WERI-Rb-1 (cell line): ENCODE results near the gene AFF2.

Source experiments
- DNase-seq: peaks from one replicate; pipeline ENCODE4 v3.0.0-alpha.2; 2020
- H3K27ac ChIP-seq: fragments of 250-450 bp; sonication (Bioruptor Pico); 2 replicates; pipeline ENCODE4 v1.5.1; 2020; ENCODE audit warnings: mild to moderate bottlenecking, moderate library complexity
- H3K27me3 ChIP-seq: fragments of 250-450 bp; sonication (Bioruptor Pico); 2 replicates; pipeline ENCODE4 v1.5.1; 2021; ENCODE audit warnings: mild to moderate bottlenecking, low read depth, moderate library complexity; ENCODE audit not compliant: insufficient read depth, severe bottlenecking
- H3K36me3 ChIP-seq: fragments of 250-450 bp; sonication (Bioruptor Pico); 2 replicates; pipeline ENCODE4 v1.5.1; 2020; ENCODE audit warnings: mild to moderate bottlenecking, moderate library complexity
- H3K4me3 ChIP-seq: 2 replicates; pipeline ENCODE4 v1.5.1; 2011; ENCODE audit warnings: low read depth, mild to moderate bottlenecking, control low read depth, low read length
- H3K9me3 ChIP-seq: fragments of 250-450 bp; sonication (Bioruptor Pico); 2 replicates; pipeline ENCODE4 v1.5.1; 2021; ENCODE audit warnings: mild to moderate bottlenecking, moderate library complexity; ENCODE audit not compliant: severe bottlenecking
- CTCF ChIP-seq: IDR thresholded peaks from 2 replicates; pipeline ENCODE4 v1.5.1; 2011; ENCODE audit warnings: low read depth, mild to moderate bottlenecking, control low read depth, inconsistent platforms, low read length

Gene AFF2

GRCh38 chrX:148871422-148872160 is 371.2 kb downstream of the AFF2 start:
- Histone ChIP-seq H3K4me3 (no peak overlapping the region), H3K27me3 (no peaks in the 10 kb centered on the region), H3K9me3 (no peaks in the 10 kb centered on the region), H3K36me3 (no peaks in the 10 kb centered on the region), H3K27ac (no peak overlapping the region)
- TF ChIP-seq CTCF, result no peak
- no peak for DNase-seq

GRCh38 chrX:148872161-148872535 is 371.7 kb downstream of the AFF2 start:
- no peak for DNase-seq
- Histone ChIP-seq H3K9me3 (no peaks in the 10 kb centered on the region), H3K36me3 (no peaks in the 10 kb centered on the region)

GRCh38 chrX:148872881-148873280 is 372.5 kb downstream of the AFF2 start:
- H3K4me3 ChIP-seq, result no peak overlapping the region
- no peak for DNase-seq
- no peaks in the 10 kb centered on the region for H3K27me3 ChIP-seq
- no peaks in the 10 kb centered on the region for H3K9me3 ChIP-seq
- no peaks in the 10 kb centered on the region for H3K36me3 ChIP-seq
- H3K27ac ChIP-seq, result no peak overlapping the region
- TF ChIP-seq CTCF, result no peak

More at GRCh38 chrX:148872161-148872535, 371.7 kb downstream of the AFF2 start:
- H3K27ac ChIP-seq, result no peak overlapping the region
- H3K4me3 ChIP-seq, result no peak overlapping the region
- TF ChIP-seq CTCF, result no peak
- no peaks in the 10 kb centered on the region for H3K27me3 ChIP-seq

- Histone ChIP-seq H3K27ac (no peak overlapping the region), H3K36me3 (no peaks in the 10 kb centered on the region), H3K4me3 (no peak overlapping the region), H3K9me3 (no peaks in the 10 kb centered on the region), H3K27me3 (no peaks in the 10 kb centered on the region)
- no peak for DNase-seq
- no peak for TF ChIP-seq CTCF
These were observed 374.3 kb downstream of the AFF2 start for GRCh38 chrX:148874636-148875246.

GRCh38 chrX:148878371-148878770 is 378.0 kb downstream of the AFF2 start:
- no peak overlapping the region for H3K4me3 ChIP-seq
- no peaks in the 10 kb centered on the region for H3K9me3 ChIP-seq
- no peaks in the 10 kb centered on the region for H3K36me3 ChIP-seq
- TF ChIP-seq CTCF, result no peak
- no peak for DNase-seq
- no peak overlapping the region for H3K27ac ChIP-seq
- peaks cover 9% of the 10 kb centered on the region for H3K27me3 ChIP-seq

- Histone ChIP-seq H3K4me3 (no peak overlapping the region), H3K27me3 (peaks cover 16% of the 10 kb centered on the region), H3K36me3 (no peaks in the 10 kb centered on the region), H3K27ac (no peak overlapping the region), H3K9me3 (no peaks in the 10 kb centered on the region)
- DNase-seq, result peak; percentile 9
- TF ChIP-seq CTCF, result no peak
These were observed 384.8 kb downstream of the AFF2 start for GRCh38 chrX:148885203-148885602.
